Measurements from ENCODE around the gene TALDO1.

GRCh38 chr11:724778-725386, 22.4 kb upstream of the TALDO1 start:
- TF ChIP-seq CTCF (IDR thresholded peaks at IDR 0.05; ENCODE audit: extremely low read depth in 1 of 2, insufficient read depth in 1 of 2, low read depth in 1 of 2, low read length in 2 of 2): no peak
- TF ChIP-seq POLR2AphosphoS5 (IDR thresholded peaks at IDR 0.05; ENCODE audit: insufficient read depth, low read depth, low read length): no peak
- no peak for TF ChIP-seq MAX (IDR thresholded peaks at IDR 0.05; ENCODE audit: insufficient read depth, insufficient read length)
- TF ChIP-seq POLR2A (IDR thresholded peaks at IDR 0.05; ENCODE audit: low read depth, low read length): no peak

All from endothelial cell of umbilical vein (primary cell).